ENCODE data around the gene WDR31.
A peak's percentile ranks its signal among the peaks of the same experiment; 100 is the strongest.

WDR31 gene

GRCh38 chr9:113293285-113293878 lies 46.7 kb downstream of the WDR31 start:
- no peak for DNase-seq

DNA sequence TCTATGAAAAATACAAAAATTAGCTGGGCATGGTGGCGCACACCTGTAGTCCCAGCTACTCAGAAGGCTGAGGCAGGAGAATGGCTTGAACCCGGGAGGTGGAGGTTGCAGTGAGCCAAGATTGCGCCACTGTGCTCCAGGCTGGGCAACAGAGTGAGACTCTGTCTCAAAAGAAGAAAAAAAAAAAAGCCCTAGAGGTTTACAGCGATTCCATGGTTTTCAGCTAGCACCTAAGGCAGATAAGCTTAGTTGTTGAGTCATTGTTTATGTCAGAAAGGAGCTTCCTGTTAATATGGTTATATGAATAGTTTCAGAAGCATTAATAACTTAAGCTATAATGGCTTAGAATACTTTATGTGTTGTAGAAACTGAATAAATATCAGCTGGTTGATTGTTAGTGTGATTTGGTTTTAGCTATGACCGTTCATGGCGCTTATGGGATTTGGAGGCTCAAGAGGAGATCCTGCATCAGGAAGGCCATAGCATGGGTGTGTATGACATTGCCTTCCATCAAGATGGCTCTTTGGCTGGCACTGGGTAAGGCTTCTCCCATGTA lies 49.9 kb downstream of the WDR31 start:
- no peak for DNase-seq

GRCh38 chr9:113289091-113289490 lies 51.0 kb downstream of the WDR31 start:
- DNase-seq = no peak

GRCh38 chr9:113281356-113281755 lies 58.7 kb downstream of the WDR31 start:
- no peak for DNase-seq

DNA sequence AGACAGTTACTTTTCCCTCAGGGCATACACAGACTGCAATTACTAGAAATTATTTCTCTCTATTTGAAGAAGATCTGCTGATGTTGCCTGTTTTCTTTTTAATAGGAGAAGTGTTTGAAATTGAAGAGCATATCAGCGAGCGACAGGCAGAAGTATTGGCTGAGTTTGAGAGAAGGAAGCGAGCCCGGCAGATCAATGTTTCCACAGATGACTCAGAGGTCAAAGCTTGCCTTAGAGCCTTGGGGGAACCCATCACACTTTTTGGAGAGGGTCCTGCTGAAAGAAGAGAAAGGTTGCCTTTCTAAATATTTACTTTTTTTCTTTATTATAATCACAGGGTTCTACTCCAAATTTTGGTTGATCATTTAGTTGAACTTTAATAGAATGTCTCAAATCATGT lies 61.2 kb downstream of the WDR31 start:
- DNase-seq = no peak

- peak; percentile 95 for DNase-seq
Observed at GRCh38 chr9:113275157-113276131, 64.6 kb downstream of the WDR31 start, which contains the start of the genes CDC26 and PRPF4. Gene CDC26 (minus strand): TSS chr9:113275572. CDS start chr9:113272507, 3,065 bp downstream. Gene PRPF4 (plus strand): TSS chr9:113275658. CDS start chr9:113275744, 86 bp downstream.

GRCh38 chr9:113274474-113275156 lies 65.5 kb downstream of the WDR31 start:
- peak; percentile 81 for DNase-seq

GRCh38 chr9:113269871-113270270 lies 70.2 kb downstream of the WDR31 start:
- DNase-seq = no peak

- no peak for DNase-seq
Observed at GRCh38 chr9:113269355-113269754, 70.7 kb downstream of the WDR31 start.

GRCh38 chr9:113267911-113268566 lies 72.0 kb downstream of the WDR31 start:
- no peak for DNase-seq

DNA sequence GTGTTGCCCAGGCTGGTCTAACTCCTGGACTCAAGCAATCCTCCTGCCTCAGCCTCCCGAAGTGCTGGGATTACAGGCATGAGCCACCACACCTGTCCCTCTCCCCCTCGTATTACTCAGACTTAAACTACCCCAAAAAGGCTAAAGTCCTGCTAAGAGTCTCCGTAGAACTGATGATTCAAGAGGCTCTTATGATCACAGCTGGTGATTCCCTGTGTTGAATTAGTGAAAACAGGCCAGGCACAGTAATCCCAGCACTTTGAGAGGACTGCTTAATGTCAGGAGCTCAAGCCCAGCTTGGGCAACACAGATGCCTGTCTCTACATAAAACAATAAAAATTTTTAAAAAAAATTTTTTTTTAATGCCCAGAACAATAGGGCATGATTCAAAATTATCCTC lies 73.9 kb downstream of the WDR31 start:
- DNase-seq = no peak
